Measurements from ENCODE around the gene TCEAL3.

DNA sequence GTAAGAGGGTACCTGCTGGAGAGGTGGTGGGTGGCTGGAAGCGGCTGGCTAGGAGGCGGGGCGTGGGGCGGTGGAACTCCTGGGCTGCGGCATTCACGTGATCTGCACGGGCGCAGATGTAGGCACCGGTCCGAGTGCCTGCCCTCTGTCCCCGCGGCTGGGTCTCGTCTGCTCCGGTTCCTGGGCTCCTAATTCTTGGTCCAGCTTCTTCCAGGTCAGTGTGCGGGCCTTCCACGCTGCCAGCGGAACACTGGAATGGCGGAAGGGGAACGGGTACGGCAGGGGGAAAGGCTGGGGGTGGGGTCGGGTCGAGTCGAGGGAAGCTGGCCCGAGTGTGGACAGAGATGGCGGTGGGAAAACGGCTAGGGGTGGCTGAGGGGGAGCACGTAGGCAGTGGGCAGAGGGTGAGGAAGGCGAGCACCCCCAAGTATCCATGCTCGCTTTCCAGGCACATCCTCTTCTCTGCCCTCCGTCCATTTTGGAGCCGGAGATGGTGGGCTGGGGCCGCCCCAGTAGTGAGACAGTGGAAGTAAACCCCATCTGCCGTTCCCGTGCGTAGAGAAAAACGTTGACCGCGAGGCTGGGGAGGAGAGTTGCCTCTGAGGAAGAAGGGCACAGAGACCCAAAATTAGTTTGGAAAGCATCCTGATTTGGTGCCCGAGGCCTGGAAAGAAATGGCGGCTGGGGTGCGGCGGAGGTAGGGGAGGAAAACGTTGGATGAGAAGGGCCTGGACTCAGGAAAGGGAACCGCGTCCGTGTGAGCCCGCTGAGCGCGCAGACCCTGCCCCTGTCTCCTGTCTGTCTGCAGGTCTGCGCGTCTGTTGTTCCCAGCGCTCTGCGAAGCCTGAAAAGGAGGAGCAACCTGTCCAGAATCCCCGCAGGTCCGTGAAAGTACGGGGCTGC, 22.1 kb upstream of the TCEAL3 start, which contains the start of gene TCEAL4:
- TF ChIP-seq, protein P1, sequence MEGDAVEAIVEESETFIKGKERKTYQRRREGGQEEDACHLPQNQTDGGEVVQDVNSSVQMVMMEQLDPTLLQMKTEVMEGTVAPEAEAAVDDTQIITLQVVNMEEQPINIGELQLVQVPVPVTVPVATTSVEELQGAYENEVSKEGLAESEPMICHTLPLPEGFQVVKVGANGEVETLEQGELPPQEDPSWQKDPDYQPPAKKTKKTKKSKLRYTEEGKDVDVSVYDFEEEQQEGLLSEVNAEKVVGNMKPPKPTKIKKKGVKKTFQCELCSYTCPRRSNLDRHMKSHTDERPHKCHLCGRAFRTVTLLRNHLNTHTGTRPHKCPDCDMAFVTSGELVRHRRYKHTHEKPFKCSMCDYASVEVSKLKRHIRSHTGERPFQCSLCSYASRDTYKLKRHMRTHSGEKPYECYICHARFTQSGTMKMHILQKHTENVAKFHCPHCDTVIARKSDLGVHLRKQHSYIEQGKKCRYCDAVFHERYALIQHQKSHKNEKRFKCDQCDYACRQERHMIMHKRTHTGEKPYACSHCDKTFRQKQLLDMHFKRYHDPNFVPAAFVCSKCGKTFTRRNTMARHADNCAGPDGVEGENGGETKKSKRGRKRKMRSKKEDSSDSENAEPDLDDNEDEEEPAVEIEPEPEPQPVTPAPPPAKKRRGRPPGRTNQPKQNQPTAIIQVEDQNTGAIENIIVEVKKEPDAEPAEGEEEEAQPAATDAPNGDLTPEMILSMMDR (IDR thresholded peaks at IDR 0.05): no peak
- peak; percentile 17 to 68 (median 59) for TF ChIP-seq POLR2A (IDR thresholded peaks at IDR 0.05)
